OCI-LY7 (cell line): ENCODE data around the gene ENTPD6. TPM values are rescaled to one million over a fixed set of nuclear protein-coding genes. Genes with fewer than 3 reads are reported as not detected.

Experiments
- BruUV-seq: library from RNA; stranded (reverse); fragments of 400-500 nt; replicated peaks from 2 replicates; lab custom pipeline; 2021; lab: Mats Ljungman, UMichigan
- CTCF ChIA-PET: fragments of 300-600 bp; sonication (Branson Sonifier 250); formaldehyde crosslinking; loops from one replicate; lab custom pipeline; 2022; ENCODE audit warnings: antibody characterized with exemption; ENCODE audit not compliant: unreplicated experiment; lab: Charles Lee
- POLR2A ChIA-PET: fragments of 300-600 bp; sonication (Branson Sonifier 250); formaldehyde crosslinking; loops from one replicate; lab custom pipeline; 2022; ENCODE audit warnings: antibody characterized with exemption; lab: Charles Lee
- DNase-seq: peaks from one replicate; pipeline ENCODE4 v3.0.0-alpha.2; 2015; ENCODE audit warnings: low spot score
- H2AFZ ChIP-seq: fragments of 200-600 bp; sonication (generic), shearing (Covaris generic); 2 replicates; pipeline ENCODE4 v1.6.1; 2014; ENCODE audit warnings: mild to moderate bottlenecking, antibody characterized with exemption, low read length, moderate library complexity
- H3K27ac ChIP-seq: fragments of 200-600 bp; sonication (generic); 2 replicates; pipeline ENCODE4 v1.5.1; 2014; ENCODE audit warnings: mixed run types, low read depth, mild to moderate bottlenecking, moderate library complexity, low read length, inconsistent platforms; ENCODE audit not compliant: poor library complexity, severe bottlenecking
- H3K36me3 ChIP-seq: fragments of 200-600 bp; sonication (generic); 2 replicates; pipeline ENCODE4 v1.6.1; 2014; ENCODE audit warnings: mild to moderate bottlenecking, antibody characterized with exemption, low read length, moderate library complexity, mixed read lengths; ENCODE audit not compliant: insufficient read depth
- H3K4me1 ChIP-seq: fragments of 200-600 bp; sonication (generic); 2 replicates; pipeline ENCODE4 v1.5.1; 2014; ENCODE audit warnings: mild to moderate bottlenecking, low read length; ENCODE audit not compliant: insufficient read depth, poor library complexity, severe bottlenecking
- H3K4me2 ChIP-seq: fragments of 200-600 bp; sonication (generic); 2 replicates; pipeline ENCODE4 v1.6.1; 2014; ENCODE audit warnings: mild to moderate bottlenecking, low read length
- H3K4me3 ChIP-seq: fragments of 200-600 bp; sonication (generic); 2 replicates; pipeline ENCODE4 v1.5.1; 2014; ENCODE audit warnings: mild to moderate bottlenecking, low read depth, low read length; ENCODE audit not compliant: poor library complexity, severe bottlenecking
- H3K79me2 ChIP-seq: fragments of 200-600 bp; sonication (generic); 2 replicates; pipeline ENCODE4 v1.6.1; 2016; ENCODE audit warnings: low read depth, mild to moderate bottlenecking, low read length, moderate library complexity, mixed read lengths; ENCODE audit not compliant: insufficient read depth
- H3K9me2 ChIP-seq: fragments of 200-600 bp; sonication (generic); 2 replicates; pipeline ENCODE4 v1.6.1; 2016; ENCODE audit warnings: mild to moderate bottlenecking, low read length, mixed read lengths; ENCODE audit not compliant: insufficient read depth
- H3K9me3 ChIP-seq: fragments of 200-600 bp; sonication (generic); 2 replicates; pipeline ENCODE4 v1.6.1; 2014; ENCODE audit warnings: mild to moderate bottlenecking, mixed run types, low read length, mixed read lengths
- H4K20me1 ChIP-seq: fragments of 200-600 bp; sonication (generic); 2 replicates; pipeline ENCODE4 v1.6.1; 2014; ENCODE audit warnings: mild to moderate bottlenecking, antibody characterized with exemption, low read length, moderate library complexity, mixed read lengths; ENCODE audit not compliant: insufficient read depth
- EZH2phosphoT487 ChIP-seq: fragments of 200-600 bp; sonication (generic); IDR thresholded peaks from 2 replicates; pipeline ENCODE4 v1.6.1; 2018; ENCODE audit warnings: low read depth, borderline replicate concordance, mild to moderate bottlenecking, mixed run types, antibody characterized with exemption, low read length, moderate library complexity, mixed read lengths
- intact Hi-C: fragments of 100-400 bp; cut with micrococcal nuclease; formaldehyde crosslinking; loops from one replicate; pipeline ENCODE4 v1.10.0; 2022; ENCODE audit not compliant: unreplicated experiment
- total RNA-seq, 2 experiments: library from RNA; depleted of rRNA in 1 of 2; stranded (reverse); fragments of >200 nt in 1 of 2; shearing (Covaris generic) in 1 of 2; gene quantifications; 2 replicates each; pipeline ENCODE4 v1.2.3, GENCODE V29; 2014 to 2022
- TF ChIP-seq, protein P1 (sequence below): fragments of 200-600 bp; sonication (generic); conservative IDR thresholded peaks from 2 replicates; pipeline ENCODE4 v1.5.1; 2014; ENCODE audit warnings: mild to moderate bottlenecking, antibody characterized with exemption, low read length, moderate library complexity, mixed read lengths

The ENTPD6 gene
- total RNA-seq, 2 experiments from 2014 or later, result 4.2 TPM; not detected in 1

DNA sequence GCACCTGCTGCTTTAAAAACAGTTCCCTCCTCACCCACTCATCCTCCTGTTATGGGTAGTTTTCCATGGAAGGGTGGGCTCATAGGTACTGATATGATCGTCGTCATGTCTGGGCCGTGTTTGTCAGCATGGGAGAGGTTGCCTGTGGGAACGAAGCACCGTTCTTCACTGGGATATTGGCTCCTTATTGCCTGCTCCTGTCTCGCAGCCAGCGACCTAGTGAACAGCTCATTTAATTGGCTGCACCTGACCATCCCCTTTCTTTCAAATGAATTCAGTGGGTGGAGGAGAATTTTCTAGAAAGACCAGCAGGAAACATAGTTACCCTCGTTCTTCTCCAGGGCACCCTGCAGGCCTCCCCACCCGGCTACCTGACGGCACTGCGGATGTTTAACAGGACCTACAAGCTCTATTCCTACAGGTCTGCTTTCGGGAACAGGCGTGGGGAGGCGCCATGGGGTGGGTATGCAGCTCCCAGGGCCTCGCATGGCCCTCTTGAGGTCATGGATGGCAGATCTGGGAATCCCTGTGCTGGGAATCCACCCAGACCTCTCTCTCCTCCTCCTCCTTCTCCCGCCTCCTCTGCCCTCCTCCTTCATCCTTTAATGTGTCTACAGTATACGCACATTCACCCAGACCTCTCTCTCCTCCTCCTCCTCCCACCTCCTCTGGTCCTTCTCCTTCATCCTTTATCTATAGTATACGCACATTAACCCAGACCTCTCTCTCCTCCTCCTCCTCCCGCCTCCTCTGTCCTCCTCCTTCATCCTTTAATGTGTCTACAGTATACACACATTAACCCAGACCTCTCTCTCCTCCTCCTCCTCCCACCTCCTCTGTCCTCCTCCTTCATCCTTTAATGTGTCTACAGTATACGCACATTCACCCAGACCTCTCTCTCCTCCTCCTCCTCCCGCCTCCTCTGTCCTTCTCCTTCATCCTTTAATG is 21.9 kb downstream of the ENTPD6 start:
- intact Hi-C loops, result no loop called here
- CTCF ChIA-PET, result no interaction called here
- H3K36me3 ChIP-seq, result no peaks in the 10 kb centered on the region

DNA sequence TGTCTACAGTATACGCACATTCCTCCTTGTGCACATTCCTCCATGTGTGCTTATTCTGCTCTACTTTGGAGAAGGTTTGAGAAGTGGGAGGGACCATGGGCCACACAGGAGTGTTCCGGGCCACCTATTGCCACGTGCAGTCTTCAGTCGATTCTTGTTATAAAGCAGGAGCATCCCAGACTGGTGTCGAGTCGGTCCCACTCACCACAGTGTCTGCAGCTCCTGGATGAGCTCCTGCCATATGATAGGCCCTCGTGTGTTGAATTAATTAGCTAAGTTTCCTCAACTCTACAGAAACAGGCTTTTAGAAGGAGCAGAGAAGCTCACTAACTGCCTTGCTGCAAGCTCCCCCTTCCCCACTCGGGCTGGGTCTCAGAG is 22.6 kb downstream of the ENTPD6 start:
- Histone ChIP-seq H3K4me3 (no peak overlapping the region), H3K79me2 (no peaks in the 10 kb centered on the region), H3K4me1 (no peaks in the 10 kb centered on the region), H4K20me1 (no peaks in the 10 kb centered on the region; the same call in 1 of the 2 replicates), H3K9me3 (no peaks in the 10 kb centered on the region), H3K36me3 (no peaks in the 10 kb centered on the region), H3K4me2 (no peak overlapping the region), H3K27ac (no peak overlapping the region), H2AFZ (no peak overlapping the region), H3K9me2 (no peaks in the 10 kb centered on the region)
- ChIA-PET CTCF (no interaction called here), POLR2A (interaction anchor here (0.7 kb wide), 1 partner anchor 222 kb away, joined by 3 read pairs; no protein-coding TSS in a partner anchor)
- no peak for TF ChIP-seq EZH2phosphoT487
- no peak for DNase-seq
- intact Hi-C loops, result no loop called here
- no TSS peak for BruUV-seq

More for the DNA sequence above, 21.9 kb downstream of the ENTPD6 start:
- no peak overlapping the region for H3K4me3 ChIP-seq
- no peaks in the 10 kb centered on the region; the same call in 1 of the 2 replicates for H4K20me1 ChIP-seq
- TF ChIP-seq, protein P1, sequence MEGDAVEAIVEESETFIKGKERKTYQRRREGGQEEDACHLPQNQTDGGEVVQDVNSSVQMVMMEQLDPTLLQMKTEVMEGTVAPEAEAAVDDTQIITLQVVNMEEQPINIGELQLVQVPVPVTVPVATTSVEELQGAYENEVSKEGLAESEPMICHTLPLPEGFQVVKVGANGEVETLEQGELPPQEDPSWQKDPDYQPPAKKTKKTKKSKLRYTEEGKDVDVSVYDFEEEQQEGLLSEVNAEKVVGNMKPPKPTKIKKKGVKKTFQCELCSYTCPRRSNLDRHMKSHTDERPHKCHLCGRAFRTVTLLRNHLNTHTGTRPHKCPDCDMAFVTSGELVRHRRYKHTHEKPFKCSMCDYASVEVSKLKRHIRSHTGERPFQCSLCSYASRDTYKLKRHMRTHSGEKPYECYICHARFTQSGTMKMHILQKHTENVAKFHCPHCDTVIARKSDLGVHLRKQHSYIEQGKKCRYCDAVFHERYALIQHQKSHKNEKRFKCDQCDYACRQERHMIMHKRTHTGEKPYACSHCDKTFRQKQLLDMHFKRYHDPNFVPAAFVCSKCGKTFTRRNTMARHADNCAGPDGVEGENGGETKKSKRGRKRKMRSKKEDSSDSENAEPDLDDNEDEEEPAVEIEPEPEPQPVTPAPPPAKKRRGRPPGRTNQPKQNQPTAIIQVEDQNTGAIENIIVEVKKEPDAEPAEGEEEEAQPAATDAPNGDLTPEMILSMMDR, result no peak
- TF ChIP-seq EZH2phosphoT487, result no peak
- BruUV-seq, result no TSS peak
- H3K4me2 ChIP-seq, result no peak overlapping the region
- POLR2A ChIA-PET, result no interaction called here
- DNase-seq, result no peak
- H3K4me1 ChIP-seq, result no peaks in the 10 kb centered on the region
- no peaks in the 10 kb centered on the region for H3K9me2 ChIP-seq
- H3K9me3 ChIP-seq, result no peaks in the 10 kb centered on the region
- H3K27ac ChIP-seq, result no peak overlapping the region
- no peaks in the 10 kb centered on the region for H3K79me2 ChIP-seq
- no peak overlapping the region for H2AFZ ChIP-seq

DNA sequence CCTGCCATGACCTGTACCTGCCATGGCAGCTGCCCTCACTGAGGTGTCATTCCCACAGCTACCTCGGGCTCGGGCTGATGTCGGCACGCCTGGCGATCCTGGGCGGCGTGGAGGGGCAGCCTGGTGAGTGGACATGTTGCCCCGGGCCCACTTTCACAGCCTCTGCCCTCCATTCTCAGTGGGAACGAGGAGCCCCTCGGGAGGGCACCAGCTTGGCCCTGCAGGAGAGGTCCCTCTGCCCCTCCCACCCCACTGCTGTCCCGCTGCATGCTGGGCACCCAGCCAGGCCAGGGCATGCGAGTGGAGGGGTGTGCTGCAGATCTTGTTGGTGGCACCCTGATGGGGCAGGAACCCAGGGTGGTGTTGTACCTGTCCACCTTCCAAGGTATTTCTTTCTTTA is 23.0 kb downstream of the ENTPD6 start:
- no peak for DNase-seq
- TF ChIP-seq EZH2phosphoT487, result no peak
- TF ChIP-seq, protein P1, result no peak
- no peaks in the 10 kb centered on the region; the same call in 1 of the 2 replicates for H4K20me1 ChIP-seq
- no peak overlapping the region for H3K4me3 ChIP-seq
- intact Hi-C loops, result no loop called here
- no peaks in the 10 kb centered on the region for H3K9me3 ChIP-seq
- BruUV-seq, result no TSS peak
- H2AFZ ChIP-seq, result no peak overlapping the region
- no peaks in the 10 kb centered on the region for H3K4me1 ChIP-seq
- no peaks in the 10 kb centered on the region for H3K9me2 ChIP-seq
- CTCF ChIA-PET, result no interaction called here
- no peaks in the 10 kb centered on the region for H3K79me2 ChIP-seq
- H3K36me3 ChIP-seq, result no peaks in the 10 kb centered on the region
- no peak overlapping the region for H3K27ac ChIP-seq
- POLR2A ChIA-PET, result interaction anchor here (0.7 kb wide), 1 partner anchor 223 kb away, joined by 3 read pairs; no protein-coding TSS in a partner anchor
- H3K4me2 ChIP-seq, result no peak overlapping the region
